BLaER1 (cell line): Measurements from ENCODE around the gene FURIN.

Experiments used
- H3K27ac ChIP-seq: shearing (Covaris generic); formaldehyde crosslinking; 2 replicates; pipeline ENCODE4 v1.8.1; 2022
- H3K27me3 ChIP-seq: shearing (Covaris generic); formaldehyde crosslinking; 2 replicates; pipeline ENCODE4 v1.8.1; 2022
- H3K36me3 ChIP-seq: shearing (Covaris generic); formaldehyde crosslinking; 2 replicates; pipeline ENCODE4 v1.8.1; 2022
- H3K4me1 ChIP-seq: shearing (Covaris generic); formaldehyde crosslinking; 2 replicates; pipeline ENCODE4 v1.8.1; 2022
- H3K4me2 ChIP-seq: shearing (Covaris generic); formaldehyde crosslinking; 2 replicates; pipeline ENCODE4 v1.8.1; 2022
- H3K4me3 ChIP-seq: shearing (Covaris generic); formaldehyde crosslinking; 2 replicates; pipeline ENCODE4 v1.8.1; 2022
- H3K9ac ChIP-seq: shearing (Covaris generic); formaldehyde crosslinking; 2 replicates; pipeline ENCODE4 v1.8.1; 2022
- H3K9me3 ChIP-seq: shearing (Covaris generic); formaldehyde crosslinking; 2 replicates; pipeline ENCODE4 v1.8.1; 2022
- H4K20me1 ChIP-seq: shearing (Covaris generic); formaldehyde crosslinking; 2 replicates; pipeline ENCODE4 v1.8.1; 2022
- Cebpa-rat ChIP-seq: shearing (Covaris generic); IDR thresholded peaks from 2 replicates; pipeline ENCODE4 v1.8.1; 2022

FURIN gene

DNA sequence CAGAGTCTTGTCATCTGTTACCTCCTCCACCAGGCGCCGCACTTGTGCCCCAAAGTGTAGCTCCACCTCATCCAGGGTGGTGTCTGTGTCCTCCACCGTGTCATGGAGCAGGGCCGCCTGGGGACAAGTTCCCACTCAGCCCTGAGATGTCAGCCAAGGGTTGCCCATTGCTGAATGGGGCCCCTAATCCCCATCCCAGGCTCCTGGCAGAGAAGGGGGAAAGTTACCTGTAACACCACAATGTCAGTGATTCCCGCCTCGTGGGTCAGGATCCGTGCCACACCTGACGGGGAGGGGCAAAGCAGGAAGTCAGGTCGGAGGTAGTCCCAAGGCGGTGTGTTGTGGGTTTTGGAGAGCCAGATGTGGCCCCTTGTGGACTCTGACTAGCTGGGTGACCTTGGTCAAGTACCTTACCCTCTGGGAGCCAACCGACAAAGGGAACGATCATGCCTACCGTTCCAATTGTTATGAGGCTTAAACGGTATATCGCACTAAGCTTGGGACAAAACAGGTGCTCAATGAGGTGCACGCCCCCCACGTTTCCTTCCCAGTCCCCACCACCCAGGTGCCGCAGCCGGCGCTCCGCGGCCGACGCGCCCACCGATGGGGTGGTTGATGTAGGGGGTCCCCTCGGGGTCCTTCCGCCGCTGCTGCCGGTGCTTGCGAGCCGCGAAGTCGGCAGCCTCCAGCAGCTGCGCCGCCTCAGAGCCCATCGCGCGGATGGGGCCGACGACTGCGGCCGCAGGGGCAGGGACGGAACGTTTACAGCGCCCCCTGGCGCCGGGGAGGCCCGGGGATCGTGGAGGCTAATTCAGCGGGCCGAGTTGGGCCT, 63.7 kb downstream of the FURIN start, which contains the start of gene HDDC3:
Gene HDDC3, minus strand, starts transcription at position 722 of the 832 bp plus-strand sequence. Its CDS starts 9 bp downstream, at position 713.
- Histone ChIP-seq H3K27me3 (no peaks in the 10 kb centered on the region), H3K4me2 (peak within 1 kb of the TSS; percentile 94), H3K9ac (peak within 1 kb of the TSS; percentile 80), H3K4me1 (peaks cover 69% of the 10 kb centered on the region), H3K36me3 (peaks cover 10% of the 10 kb centered on the region), H3K27ac (peak within 1 kb of the TSS; percentile 85), H4K20me1 (peaks cover 17% of the 10 kb centered on the region), H3K9me3 (no peaks in the 10 kb centered on the region), H3K4me3 (peak within 1 kb of the TSS; percentile 82)
- TF ChIP-seq Cebpa-rat, result no peak

DNA sequence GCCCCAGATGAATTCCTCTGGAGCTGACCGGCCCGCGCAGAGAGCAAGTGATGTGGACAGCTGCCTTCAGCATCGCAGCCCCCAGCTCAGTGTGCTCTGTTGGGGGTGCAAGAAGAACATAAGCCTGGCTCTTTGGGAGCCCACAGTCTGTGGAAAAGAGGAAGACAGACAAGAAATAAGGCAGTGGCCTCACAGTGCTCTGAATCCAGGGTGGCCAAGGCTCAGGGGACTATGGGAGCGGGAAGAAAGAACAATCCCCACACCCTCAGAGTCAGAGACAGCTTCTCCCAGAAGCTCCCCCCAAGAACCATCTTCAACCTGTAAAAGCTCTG, 64.2 kb downstream of the FURIN start:
- TF ChIP-seq Cebpa-rat, result no peak
- Histone ChIP-seq H3K9me3 (no peaks in the 10 kb centered on the region), H3K4me3 (peak overlapping the region; percentile 82), H3K4me2 (peak overlapping the region; percentile 94), H3K27me3 (no peaks in the 10 kb centered on the region), H3K4me1 (peaks cover 74% of the 10 kb centered on the region), H3K27ac (peak overlapping the region; percentile 85), H3K36me3 (peaks cover 15% of the 10 kb centered on the region), H3K9ac (peak overlapping the region; percentile 80), H4K20me1 (peaks cover 21% of the 10 kb centered on the region)
